DMS53 treated with DMSO at 0.1 percent for 48 hours (cell line): ENCODE data around the gene ASTN2.
"Not testable (repeated sequence)": the region's sequence is repeated elsewhere in the genome, so short reads cannot be mapped to it uniquely, and the experiment has no call there.

Experiments
- DNase-seq: peaks from one replicate; lab custom pipeline; 2025; ENCODE audit not compliant: unreplicated experiment; lab: John Stamatoyannopoulos, UW

Gene ASTN2

DNA sequence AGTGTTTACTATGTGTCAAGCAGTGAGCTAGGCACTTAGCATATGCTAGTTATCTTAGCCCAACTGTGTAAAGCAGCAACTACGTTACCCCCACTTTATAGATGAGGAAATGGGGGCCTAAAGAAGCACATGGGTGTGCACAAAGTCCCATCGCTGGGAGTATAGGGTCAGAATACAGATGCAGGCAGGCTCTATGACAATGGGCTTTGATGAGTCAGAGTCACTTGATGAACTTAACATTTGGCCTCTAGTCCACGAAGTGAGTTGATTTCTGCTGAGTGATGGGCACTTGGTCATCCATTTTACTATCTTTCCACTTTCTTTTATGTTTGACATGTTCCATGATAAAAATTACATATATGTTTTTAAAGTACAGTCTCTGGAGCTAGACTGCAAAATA is 523.4 kb downstream of the ASTN2 start:
- DNase-seq: no peak

DNA sequence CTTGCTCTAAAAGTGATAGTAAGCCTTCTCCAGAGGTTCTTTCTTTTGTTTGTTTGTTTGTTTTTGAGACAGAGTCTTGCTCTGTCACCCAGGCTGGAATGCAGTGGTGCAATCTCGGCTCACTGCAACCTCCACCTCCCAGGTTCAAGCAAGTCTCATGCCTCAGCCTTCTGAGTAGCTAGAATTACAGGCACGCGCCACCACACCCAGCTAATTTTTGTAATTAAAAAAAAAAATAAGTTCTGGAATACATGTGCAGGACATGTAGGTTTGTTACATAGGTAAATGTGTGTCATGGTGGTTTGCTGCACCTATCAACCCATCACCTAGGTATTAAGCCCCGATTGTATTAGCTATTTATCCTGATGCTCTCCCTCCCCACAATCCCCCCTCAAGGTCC is 526.4 kb downstream of the ASTN2 start:
- not testable (repeated sequence) for DNase-seq

DNA sequence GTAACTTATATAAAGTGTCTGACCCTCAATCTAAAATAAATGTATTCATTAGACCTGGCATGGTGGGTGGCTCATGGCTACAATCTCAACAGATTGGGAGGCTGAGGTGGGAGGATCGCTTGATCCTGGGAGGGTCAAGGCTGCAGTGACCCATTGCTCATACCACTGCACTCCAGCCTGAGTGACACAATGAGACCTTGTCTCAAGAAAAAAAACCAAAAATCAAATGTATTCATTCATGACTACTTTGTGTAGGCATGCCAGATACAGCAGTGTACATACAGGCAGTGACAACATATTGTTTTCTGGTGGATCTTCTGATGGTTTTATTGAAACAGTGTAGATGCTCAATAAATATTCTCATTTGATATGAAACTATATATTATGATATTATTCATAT is 526.8 kb downstream of the ASTN2 start:
- DNase-seq: no peak

DNA sequence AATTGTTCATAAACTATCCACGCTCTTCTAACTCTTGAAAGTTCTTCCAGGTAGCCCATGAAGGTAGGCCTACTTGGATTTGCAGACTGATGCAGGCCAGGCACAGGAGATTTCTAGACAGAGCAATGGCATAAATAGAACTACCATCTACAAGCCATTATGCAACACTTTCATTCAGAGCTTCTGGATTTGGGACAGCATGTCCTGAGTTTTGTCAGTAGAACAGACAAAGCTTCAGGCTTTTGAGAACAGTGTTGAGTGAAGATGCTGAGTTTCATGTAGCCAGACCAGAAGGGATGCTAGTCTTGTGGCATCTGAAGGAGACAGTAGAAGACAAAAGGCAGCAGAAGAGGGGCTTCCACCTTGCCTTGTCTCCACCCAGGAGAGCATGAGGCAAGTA is 531.2 kb downstream of the ASTN2 start:
- DNase-seq: no peak

DNA sequence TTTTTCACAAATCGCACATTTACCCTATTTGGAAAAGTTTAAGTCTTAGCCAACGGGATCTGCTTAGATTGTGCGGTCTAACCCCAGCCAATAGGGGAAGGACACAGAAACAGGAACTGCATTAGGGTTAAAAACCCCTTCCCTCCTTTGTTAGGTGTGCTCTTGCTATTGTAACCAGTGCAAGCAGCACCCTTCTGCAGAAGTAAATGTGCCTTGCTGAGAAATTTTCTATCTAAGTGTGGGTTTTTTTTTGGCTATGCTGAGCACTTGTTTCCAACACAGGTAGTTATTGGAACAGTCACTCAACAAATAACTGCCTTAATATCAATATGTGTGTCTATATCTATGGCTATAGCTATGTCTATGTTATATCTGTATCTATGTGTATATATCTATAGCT is 537.8 kb downstream of the ASTN2 start:
- DNase-seq: no peak

DNA sequence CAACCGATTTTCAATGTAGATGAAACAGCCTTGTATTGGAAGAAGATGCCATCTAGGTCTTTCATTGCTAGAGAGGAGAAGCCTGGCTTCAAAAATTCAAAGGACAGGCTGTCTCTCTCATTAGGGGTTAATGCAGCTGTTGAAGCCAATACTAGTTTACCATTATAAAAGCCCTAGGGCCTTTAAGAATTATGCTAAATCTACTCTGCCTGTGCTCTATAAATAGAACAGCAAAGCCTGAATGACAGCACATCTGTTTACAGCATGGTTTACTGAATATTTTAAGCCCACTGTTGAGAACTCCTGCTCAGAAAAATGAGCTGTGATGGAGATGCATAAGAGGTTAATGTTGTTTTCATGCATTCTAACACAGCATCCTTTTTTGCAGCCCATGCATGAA is 539.3 kb downstream of the ASTN2 start:
- no peak for DNase-seq

DNA sequence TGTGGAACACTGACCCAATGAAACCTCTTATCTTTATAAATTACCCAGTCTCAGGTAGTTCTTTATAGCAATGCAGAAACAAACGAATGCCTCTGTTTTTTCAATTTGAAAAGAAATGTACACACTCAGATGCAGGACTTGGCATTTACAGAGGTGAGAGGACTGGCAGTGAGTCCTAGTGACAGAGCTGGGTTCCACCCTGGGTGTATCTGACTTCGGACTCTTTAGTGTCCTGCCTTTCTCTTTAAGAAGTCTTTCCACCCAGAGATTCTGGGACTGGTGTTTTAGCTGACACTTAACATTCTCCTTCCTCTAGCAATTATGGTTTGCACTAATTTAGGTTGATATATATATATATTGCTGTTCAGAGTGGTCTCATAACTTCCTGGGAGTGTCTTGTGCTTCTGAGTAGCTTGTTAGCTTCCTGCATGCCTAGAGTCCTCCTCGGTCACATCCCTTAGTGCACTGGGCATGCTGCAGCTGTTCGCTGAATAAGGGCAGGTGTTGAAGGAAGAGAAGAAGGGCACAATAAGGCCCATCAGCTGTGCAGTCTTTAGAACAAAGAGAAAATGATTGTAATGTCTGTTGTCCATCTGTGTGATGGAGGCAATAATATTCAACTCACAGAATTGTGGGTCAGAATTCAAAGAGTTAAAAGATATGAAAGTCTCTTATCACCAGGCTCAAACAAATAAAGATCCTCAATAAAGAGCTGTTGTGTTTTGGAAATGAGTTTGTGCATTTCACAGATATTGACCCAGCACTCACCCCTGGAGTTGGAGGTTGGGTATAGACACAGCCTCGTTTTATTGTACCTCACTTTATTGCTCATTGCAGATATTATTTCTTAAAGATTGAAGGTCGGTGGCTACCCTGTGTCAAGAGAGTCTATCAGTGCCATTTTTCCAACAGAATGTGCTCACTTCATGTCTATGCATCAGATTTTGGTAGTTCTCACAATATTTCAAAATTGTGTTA is 540.6 kb downstream of the ASTN2 start:
- DNase-seq: no peak

DNA sequence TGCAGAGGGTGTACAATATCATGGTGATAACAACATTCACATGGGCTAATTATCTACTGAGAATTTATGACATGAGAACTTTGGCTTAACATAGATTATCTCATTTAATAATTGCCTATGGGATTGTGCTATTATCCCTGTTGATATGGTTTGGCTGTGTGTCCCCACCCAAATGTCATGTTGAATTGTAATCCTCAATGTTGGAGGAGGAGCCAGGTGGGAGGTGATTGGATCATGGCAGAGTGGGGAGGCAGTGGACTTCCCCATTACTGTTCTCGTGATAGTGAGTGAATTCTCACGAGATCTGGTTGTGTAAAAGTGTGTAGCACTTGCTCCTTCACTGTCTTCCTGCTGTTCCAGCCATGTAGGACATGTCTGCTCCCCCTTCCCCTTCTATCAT is 541.4 kb downstream of the ASTN2 start:
- no peak for DNase-seq

DNA sequence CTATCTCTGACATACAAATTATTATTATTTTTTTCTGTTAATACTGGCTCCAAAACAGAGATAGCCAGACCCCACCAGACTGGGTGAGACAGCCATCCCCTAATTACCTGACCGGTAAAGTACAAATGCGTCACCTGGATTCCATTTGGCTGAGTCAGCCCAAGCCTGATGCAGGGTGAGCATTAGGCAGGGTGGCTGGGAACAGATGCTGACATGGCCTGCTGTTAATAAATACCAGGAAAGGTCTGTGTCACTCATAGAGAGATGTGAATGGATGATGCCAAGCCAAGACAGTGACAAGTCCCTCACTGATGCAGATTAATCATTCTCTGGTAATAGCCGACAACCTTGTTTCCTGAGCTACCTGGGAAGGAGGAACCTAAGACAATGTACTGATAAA is 544.3 kb downstream of the ASTN2 start:
- no peak for DNase-seq

DNA sequence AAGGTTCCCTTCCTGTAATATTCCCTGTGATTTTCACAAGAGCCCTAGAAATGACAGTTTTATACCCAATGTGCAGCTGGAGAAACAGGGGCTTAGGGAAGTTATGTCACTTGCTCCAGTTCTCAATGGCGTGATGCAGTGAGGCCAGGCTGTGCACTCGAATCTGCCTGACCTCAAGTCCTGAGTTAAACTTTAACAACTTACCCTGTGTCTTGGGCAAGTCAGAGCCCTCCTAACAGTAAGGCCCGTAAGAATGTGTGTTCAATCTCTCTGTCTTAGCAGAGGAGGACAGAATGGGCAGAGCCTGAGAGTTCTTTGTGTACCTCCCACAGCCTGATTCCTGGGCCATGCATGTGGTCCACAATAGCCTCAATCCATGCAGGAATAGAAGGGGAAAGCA is 546.7 kb downstream of the ASTN2 start:
- no peak for DNase-seq

DNA sequence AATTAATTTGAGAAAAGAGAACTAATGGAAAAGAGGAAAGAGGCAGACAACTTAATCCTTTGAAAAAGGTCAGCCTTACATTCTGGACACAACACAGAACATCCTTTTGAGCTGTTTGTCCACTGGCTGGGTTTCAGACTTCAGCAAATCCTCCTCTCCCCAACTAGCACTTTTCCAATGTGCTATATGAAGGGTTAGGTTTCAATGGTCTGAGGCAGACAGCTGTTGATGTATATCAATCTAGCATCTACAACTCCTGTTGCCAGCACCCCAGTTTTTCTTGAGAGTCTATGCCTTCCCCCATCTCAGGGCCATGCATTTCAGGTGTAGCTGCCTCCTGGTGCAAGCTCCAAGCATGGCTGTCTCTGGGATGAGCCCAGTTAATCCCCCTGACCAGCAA is 553.5 kb downstream of the ASTN2 start:
- no peak for DNase-seq

DNA sequence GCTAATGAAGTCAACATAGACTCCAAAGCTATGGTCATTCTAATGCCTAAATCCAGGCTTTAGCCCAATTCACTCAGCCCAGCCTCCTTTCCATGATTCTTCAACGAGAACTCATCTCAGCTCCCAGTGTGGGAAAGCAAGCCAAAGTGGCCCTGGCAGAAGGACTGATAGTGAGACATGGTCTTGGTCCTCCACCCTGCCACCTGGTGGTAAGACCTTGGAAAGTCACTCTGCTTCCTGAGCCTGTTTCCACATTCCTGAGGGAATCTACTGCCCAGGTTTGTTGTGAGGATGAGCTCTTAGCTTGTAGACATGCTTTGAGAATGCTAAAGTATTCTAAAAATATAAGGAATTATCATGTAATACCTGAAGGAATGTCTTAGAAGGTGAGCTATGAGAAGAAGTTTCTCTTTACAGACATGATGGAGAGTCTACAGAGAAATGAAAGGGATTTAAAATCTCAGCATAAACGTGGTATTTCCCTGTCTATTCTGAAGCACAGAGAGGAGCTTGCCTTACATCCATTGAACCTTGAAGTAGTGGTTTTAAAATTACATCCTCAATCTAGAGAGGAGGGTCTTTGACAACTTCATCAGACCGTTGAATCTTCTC is 554.2 kb downstream of the ASTN2 start:
- peak; percentile 23 for DNase-seq

DNA sequence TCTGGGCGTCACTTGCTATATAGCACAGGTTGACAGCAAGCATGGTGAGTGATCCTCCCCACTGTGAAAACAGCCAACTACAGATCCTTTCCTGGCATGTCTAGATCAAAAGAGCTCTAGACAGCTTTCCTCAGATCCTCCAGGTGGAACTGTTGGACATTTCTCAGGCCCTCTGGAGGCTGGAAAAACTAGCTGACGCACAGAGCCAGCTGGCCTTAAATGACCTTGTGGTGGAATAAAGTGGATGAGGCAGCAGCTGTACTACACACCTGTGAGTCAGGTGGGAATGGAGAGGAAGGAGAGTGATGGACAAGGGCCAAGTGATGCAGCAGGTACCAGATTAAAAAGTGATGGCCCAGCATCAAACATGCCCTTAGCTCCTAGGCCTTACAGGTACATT is 555.1 kb downstream of the ASTN2 start:
- DNase-seq: no peak

DNA sequence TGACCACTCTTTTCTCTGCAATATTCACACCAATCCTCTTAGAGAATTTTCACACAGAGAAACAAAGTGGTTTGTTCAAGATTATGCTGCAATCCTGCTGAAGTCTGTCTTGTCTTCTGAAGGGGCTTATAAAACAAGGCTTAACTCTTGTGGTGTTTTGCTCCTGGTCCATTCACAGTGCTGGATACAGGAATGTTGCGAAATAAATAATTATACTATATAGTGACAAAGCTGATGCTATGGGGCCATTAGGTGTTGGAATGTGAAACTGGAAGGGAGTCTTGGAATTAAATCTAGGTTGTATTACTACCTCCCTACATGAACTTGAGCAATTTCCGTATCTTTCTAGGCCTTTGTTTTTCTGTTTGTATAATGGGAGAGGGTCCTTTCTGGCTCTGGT is 557.5 kb downstream of the ASTN2 start:
- no peak for DNase-seq

DNA sequence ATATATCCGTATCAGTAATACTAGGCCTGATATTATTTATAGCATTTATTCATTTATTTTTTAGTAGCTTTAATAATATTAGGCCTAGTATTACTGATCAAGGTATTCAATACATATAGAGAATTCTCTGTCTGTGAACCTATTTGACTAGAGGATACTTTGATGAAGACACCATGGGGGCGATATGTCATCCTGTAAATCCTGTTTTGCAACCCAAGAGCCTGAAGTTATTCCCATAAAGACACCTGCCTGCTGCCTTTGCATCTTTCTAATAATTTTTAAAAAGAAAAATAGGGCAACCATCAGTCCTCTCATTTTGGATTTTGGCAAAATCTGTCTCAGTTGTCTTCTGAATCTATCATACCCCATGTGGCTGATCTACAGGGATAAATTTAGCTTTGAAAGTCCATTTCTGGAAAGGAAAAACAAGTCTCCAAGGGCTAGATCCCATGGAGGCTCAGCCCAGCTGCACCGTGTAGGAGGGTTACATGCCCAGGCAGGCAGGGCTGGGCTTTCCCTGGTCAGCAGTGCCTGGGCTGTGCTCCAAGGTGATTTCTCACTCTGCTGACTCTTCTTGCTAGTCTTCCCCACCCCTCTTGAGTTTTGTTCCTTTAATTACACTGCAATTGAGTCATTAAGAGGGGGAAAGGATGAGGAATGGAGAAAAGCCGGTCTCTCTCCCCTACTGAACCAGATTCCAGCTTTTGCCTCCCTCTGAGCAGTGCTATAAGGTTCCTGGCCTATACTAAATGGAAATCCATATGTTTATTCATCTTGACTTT is 558.8 kb downstream of the ASTN2 start:
- DNase-seq: no peak

DNA sequence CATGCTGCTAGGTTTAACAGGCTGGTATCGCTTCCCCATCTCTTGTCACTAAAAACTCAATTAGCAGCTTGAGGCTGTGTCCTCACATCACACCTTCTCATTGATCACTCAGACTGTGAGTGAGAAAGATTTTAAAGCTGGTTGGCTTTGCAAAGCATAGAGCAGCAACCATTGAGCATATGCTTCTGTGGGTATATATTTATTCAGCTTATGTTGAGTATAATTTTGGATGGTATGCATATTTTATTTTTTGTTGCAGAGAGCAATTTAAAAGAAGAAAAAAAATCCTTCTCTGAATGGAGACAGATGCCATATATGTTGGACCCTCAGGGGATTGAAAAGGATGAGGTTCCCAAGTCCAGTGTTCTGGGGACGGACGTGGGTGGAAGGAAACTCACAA is 565.1 kb downstream of the ASTN2 start:
- DNase-seq: no peak

DNA sequence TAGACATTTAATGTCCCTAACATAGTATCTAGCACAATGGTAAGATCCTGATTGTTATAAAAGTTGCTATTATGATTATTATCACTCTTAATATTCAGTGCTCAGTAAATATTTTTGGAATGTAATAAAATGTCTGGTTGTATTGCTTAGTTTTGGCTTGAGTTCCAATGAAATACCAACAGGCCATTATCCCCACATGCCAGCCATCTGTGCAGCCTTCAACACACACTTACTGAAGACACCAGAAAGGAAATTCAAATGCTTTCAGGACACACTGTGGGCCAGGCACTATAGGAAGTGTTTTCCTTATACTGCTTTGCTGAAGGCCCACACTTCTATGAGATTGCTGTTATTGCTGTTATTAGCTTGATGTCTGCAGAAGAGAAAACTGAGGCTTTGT is 570.2 kb downstream of the ASTN2 start:
- DNase-seq: no peak

DNA sequence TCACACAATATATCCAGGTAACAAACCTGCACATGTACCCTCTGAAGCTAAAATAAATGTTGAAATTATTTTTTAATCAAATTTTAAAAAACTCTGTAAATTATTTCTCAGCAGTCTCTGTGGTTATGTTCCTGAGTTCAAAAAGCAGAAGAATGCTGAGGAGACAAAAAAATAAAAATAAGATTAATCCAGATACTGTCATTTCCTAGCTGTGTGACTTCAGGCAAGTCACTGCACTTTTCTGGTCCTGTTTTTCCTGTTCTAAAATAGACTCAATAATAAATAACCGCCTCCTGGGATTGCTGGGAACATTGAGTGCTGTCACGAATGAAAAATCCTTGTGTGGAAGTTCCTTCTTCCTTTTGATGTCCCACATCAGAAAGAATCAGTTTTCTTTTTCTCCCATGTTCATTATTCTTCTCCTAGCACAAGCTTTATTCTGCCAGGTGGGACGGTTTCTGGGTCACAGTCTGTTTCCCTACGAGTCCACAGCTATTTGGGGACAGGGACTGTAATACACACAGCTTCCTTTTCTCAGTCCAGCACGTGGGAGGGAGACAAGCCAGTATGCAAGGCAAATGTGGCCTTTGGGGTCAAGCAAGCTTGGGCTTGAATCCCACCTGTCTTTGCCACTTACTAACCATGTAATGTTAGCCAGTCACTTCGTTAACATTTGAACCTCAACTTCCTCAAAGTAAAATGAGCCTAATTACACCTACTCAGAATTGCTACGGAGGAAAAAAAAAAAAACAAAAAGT is 570.8 kb downstream of the ASTN2 start:
- DNase-seq: no peak

DNA sequence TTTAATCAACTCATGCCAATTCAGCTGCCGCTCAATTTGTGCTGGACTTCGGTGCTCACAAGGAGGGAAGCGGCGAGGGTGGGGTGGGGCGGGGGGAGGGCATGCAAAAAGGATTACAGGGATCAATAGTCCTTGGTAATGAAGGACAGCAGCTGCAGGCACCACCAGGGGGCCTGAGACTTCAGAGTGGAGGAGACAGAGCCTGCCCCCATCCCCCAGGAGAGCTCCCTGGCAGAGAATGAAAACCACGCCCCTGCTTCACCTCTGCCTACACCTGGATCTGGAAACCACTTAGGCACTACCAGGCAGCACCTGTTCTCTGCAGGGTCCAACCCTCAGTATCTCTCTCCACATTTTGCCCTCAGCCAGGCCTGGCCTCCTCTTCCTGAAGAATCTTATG is 572.2 kb downstream of the ASTN2 start:
- DNase-seq: no peak

DNA sequence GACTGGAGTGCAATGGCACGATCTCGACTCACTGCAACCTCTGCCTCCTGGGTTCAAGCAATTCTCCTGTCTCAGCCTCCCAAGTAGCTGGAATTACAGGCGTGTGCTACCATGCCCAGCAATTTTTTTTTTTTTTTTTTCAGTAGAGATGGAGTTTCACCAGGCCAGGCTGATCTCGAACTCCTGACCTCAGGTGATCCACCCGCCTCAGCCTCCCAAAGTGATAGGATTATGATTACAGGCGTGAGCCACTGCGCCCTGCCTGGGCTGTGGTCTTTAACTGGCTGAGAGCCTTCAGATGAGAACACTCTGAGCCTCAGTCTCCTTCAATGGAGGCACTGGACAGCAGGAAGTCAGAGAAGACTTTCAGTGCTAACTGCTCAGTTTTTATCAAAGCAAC is 576.4 kb downstream of the ASTN2 start:
- not testable (repeated sequence) for DNase-seq
